ENCODE data around the gene IGF2BP3.
A peak's percentile ranks its signal among the peaks of the same experiment; 100 is the strongest.

IGF2BP3 gene

GRCh38 chr7:23377134-23377533 lies 93.2 kb downstream of the IGF2BP3 start:
- no peak for DNase-seq (ENCODE audit: low read depth)

GRCh38 chr7:23373151-23374004 lies 96.9 kb downstream of the IGF2BP3 start:
- DNase-seq (ENCODE audit: low read depth) = no peak

GRCh38 chr7:23372611-23373010 lies 97.7 kb downstream of the IGF2BP3 start:
- no peak for DNase-seq (ENCODE audit: low read depth)

- DNase-seq (ENCODE audit: low read depth) = no peak
Observed at GRCh38 chr7:23371654-23372053, 98.6 kb downstream of the IGF2BP3 start.

- no peak for DNase-seq (ENCODE audit: low read depth)
Observed at GRCh38 chr7:23369695-23370404, 100.4 kb downstream of the IGF2BP3 start.

GRCh38 chr7:23369100-23369499 lies 101.2 kb downstream of the IGF2BP3 start:
- DNase-seq (ENCODE audit: low read depth) = no peak

- DNase-seq (ENCODE audit: low read depth) = no peak
Observed at GRCh38 chr7:23358152-23358674, 112.1 kb downstream of the IGF2BP3 start.

- DNase-seq (ENCODE audit: low read depth) = no peak
Observed at GRCh38 chr7:23357190-23358093, 112.8 kb downstream of the IGF2BP3 start.

GRCh38 chr7:23356726-23357125 lies 113.6 kb downstream of the IGF2BP3 start:
- DNase-seq (ENCODE audit: low read depth) = no peak

GRCh38 chr7:23356168-23356567 lies 114.1 kb downstream of the IGF2BP3 start:
- no peak for DNase-seq (ENCODE audit: low read depth)

GRCh38 chr7:23353172-23353571 lies 117.1 kb downstream of the IGF2BP3 start:
- no peak for DNase-seq (ENCODE audit: low read depth)

GRCh38 chr7:23350466-23350865 lies 119.8 kb downstream of the IGF2BP3 start:
- DNase-seq (ENCODE audit: low read depth) = no peak

GRCh38 chr7:23349484-23350157 lies 120.7 kb downstream of the IGF2BP3 start:
- DNase-seq (ENCODE audit: low read depth) = peak; percentile 53

- DNase-seq (ENCODE audit: low read depth) = peak; percentile 80
Observed at GRCh38 chr7:23347682-23348180, 122.6 kb downstream of the IGF2BP3 start.

GRCh38 chr7:23347033-23347681 lies 123.1 kb downstream of the IGF2BP3 start:
- no peak for DNase-seq (ENCODE audit: low read depth)

GRCh38 chr7:23346316-23346715 lies 124.0 kb downstream of the IGF2BP3 start:
- DNase-seq (ENCODE audit: low read depth) = no peak

GRCh38 chr7:23345601-23346000 lies 124.7 kb downstream of the IGF2BP3 start:
- DNase-seq (ENCODE audit: low read depth) = no peak

GRCh38 chr7:23343806-23344475 lies 126.3 kb downstream of the IGF2BP3 start:
- DNase-seq (ENCODE audit: low read depth) = no peak

- DNase-seq (ENCODE audit: low read depth) = no peak
Observed at GRCh38 chr7:23343102-23343501, 127.2 kb downstream of the IGF2BP3 start.

Measured in GM04504 (cell line).